GM12801 (cell line): ENCODE data around the gene GRAP2.

Experiments used
- TF ChIP-seq, protein P1 (sequence below): IDR thresholded peaks from one replicate; pipeline ENCODE4 v1.5.1; 2011; ENCODE audit warnings: control low read depth; ENCODE audit not compliant: insufficient read length; ENCODE audit errors: extremely low read depth

GRAP2 gene

DNA sequence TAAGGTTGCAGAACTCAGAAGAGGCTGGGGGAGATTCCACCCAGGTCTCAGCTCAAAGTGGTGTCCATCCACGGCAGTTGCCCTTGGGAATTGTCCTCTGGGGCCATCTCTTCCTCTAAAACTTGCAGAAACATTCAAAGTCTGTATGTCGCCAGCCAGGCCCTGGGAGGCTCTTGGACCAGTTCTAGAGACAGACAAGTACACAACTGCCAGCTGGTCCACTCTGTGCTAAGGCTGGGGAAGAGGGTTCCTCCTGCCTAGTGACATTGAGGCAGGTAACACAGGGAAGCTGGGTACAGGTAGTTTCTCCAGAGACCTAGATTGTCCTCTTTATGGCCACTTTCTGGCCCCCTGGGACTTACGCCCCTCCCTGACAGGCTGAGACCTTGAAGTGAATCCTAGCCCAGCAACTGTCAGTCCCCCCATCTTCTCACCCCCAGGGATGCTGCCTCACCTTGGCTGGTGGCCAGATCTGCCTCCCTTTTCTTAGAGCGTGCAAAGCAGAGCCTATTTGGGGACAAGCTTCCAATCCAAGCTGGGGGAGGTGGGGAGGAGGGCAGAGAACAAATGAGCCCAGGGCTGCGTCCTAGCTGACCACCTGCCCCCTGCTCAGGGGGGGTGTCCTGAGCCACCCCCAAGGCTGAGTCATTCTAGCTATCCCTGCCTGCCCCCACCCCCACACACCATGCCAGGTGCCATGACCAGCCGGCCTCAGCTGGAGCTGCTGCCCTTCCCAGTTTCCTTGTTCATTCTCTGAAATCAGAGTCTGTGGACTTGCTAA, 102.2 kb downstream of the GRAP2 start:
- TF ChIP-seq, protein P1, sequence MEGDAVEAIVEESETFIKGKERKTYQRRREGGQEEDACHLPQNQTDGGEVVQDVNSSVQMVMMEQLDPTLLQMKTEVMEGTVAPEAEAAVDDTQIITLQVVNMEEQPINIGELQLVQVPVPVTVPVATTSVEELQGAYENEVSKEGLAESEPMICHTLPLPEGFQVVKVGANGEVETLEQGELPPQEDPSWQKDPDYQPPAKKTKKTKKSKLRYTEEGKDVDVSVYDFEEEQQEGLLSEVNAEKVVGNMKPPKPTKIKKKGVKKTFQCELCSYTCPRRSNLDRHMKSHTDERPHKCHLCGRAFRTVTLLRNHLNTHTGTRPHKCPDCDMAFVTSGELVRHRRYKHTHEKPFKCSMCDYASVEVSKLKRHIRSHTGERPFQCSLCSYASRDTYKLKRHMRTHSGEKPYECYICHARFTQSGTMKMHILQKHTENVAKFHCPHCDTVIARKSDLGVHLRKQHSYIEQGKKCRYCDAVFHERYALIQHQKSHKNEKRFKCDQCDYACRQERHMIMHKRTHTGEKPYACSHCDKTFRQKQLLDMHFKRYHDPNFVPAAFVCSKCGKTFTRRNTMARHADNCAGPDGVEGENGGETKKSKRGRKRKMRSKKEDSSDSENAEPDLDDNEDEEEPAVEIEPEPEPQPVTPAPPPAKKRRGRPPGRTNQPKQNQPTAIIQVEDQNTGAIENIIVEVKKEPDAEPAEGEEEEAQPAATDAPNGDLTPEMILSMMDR: no peak

DNA sequence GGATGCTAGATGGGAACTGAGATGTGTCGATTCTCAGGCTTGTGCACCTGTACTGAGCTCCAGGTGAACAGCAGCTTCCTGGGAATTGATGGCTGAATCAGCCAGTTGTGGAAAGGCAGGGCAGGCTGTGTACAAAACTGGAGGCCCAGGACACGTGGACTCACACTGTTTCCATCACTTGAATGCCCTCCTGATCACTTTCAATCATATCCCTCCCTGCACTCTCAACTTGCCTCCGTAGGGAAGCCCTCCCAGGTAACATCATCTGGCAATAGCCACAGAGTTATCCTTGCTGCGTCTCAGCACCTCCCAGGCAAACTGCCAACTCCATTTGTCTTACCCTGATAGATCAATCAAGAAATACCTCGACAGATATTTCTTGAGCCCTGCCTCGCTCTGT, 104.0 kb downstream of the GRAP2 start:
- TF ChIP-seq, protein P1: no peak

DNA sequence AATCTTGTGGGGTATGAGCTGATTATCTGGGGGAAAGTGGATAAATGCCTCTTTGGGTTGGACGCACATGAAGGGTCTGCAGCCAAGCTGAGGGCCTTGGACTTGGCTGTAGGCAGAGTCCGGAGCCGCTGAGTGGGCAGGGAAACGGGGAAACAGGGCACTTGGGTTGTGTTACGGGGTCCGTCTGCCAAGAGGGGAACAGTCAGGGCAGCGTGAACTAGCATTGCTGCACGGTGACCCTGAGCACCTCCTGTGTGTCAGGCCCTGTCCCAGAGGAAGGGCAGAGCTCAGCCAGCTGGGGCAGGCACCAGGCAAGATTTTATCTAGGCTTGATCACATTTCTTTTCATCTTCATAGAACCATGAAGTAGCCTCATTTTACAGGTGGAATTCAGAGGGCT, 105.8 kb downstream of the GRAP2 start:
- TF ChIP-seq, protein P1: no peak

DNA sequence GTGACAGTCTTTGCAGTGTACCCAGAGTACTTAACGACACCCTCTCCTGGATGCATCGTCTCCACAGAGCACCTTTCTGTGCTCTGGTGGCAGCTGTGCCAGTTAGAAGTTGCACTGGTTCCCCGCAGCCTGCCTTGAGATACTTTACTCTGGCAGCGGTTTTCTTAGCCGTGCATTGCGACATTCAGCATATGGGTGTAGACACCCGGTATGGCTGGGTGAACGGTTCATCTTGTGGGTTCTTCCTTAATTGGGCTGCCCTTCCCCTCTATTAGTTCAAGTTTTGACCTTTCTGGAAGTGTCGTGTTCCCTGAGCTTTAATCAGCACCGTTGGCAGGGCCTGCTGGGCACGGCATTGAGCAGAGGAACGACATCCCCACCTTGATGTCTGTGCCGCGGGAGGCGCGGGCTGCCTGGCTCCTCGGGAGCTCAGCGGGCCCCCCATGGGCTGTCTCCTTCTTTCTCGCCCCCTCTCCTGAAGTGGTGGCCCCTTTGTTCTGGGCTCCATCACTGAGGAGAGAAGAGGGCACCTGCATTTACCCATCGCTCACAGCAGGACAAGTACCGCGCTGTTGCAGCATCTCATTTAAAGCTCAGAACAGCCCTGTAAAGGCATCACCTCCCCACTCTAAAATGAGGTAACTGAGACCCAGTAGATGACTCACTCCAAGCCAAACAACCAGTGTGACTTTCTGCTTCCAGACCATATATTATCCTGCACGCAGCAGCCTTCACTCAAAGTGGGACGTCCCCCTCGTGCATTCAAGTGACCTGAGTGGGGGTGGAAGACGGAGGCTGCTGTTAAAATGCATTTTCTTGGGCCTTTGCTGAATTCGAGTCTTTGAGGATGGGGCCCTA, 107.2 kb downstream of the GRAP2 start:
- TF ChIP-seq, protein P1: no peak

DNA sequence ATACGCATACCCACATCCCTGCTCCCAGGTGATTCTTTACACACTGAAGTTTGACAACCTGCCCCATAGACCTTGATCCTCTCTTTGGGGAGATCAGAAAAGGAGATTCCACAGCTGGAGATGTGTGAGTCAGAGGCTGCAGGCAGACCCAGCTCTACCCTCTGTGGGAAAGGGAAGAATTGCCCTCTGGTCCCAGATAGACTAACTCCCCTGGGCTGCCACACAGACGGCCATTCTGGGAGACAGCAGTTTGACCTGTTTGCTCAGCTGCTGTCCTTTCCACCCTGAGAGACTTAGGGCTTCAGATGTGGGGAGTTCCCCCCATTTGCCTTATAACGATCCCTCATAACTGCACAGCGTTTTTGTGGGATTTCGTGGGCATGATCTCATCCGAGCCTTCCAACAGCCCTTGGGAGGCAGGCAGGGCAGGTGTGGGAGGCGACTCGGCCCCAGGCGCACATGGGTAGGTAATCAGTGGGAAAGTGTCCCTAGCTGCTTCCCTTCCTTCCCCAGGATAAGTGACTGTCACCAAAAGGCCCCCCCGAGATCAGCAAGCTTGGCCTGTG, 107.9 kb downstream of the GRAP2 start:
- TF ChIP-seq, protein P1: no peak

DNA sequence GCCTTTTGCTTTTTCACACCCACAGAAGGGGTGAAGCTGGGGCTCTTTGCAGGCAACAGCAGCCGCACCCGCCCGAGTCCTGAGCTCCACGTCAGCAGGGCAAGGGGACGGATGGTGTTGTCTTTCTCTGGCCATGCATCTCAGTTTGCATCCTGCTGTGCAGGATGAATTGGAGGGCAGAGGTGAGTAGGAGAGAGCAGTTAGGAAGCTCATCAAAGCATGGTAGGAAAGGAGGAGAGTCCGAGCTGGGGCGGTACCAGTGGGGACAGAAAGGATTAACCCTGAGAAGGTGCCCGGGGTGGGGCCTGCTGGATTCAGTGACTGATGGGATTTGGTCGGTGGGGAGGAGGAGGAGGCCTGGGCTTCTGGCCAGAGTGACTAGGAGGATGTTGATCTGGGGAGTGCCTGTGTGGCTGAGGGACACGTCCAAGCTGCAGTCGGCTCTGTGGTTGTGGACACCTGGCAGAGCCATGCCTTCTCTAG, 108.4 kb downstream of the GRAP2 start:
- TF ChIP-seq, protein P1: no peak

DNA sequence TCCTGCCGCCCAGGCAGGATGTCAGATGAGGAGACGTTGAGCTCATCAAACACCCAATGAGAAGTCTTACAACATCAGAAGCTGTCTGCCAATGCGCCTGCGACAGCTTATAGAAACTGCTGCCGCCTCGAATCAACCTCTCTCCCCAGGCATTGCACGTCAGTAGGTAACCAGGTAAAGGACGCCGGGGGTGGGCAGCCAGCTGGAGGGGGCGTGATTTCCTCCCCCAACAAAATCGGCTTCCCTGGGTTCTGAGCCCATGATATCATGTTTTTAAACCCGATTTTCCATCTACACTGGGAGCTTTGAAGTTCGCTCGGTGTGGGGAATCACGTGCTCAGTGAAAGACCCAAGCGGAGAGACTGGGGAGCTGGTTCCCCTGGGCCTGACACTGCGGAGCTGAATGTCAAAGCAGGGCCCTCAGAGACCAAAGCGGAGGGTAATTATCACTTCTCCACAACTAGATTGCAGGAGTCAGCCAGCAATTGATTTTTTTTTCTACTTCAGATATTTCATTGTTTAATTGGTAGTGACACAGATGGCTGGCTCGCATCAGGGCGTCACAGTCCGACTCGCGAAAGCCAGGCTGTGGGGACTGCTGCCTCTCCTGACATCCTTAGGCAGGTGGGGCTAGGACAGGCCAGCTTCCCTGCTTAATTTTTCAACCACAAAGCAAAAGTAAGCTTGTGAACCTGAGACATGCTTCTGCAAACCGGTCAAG, 109.2 kb downstream of the GRAP2 start:
- TF ChIP-seq, protein P1: no peak
